OCI-M2 (cell line): Measurements from ENCODE around the gene GRAMD2A.

Source experiments
- DNase-seq: peaks from one replicate; lab custom pipeline; 2025; ENCODE audit not compliant: unreplicated experiment; lab: John Stamatoyannopoulos, UW

The GRAMD2A gene

DNA sequence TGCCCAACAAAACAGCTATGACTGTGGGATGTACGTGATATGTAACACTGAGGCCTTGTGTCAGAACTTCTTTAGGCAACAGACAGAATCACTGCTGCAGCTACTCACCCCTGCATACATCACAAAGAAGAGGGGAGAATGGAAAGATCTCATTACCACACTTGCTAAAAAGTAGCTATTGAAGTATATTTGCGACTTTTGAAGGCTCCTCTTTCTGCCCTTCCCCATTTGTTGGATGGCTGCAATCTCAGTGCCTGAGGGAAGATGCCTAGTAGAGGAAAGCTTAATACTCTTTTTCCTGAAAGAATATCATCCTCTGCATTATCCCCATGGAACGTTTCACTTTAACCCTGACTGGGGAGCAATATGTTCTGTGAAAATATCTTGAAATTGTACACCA is 57.5 kb downstream of the GRAMD2A start:
- DNase-seq = no peak

DNA sequence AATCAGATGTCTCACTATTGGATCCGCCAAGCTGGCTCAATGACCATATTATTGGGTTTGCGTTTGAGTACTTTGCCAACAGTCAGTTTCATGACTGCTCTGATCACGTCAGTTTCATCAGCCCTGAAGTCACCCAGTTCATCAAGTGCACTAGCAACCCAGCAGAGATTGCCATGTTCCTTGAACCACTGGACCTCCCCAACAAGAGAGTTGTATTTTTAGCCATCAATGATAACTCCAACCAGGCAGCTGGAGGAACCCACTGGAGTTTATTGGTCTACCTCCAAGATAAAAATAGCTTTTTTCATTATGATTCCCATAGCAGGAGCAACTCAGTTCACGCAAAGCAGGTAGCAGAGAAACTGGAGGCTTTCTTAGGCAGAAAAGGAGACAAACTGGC is 57.9 kb downstream of the GRAMD2A start:
- no peak for DNase-seq

DNA sequence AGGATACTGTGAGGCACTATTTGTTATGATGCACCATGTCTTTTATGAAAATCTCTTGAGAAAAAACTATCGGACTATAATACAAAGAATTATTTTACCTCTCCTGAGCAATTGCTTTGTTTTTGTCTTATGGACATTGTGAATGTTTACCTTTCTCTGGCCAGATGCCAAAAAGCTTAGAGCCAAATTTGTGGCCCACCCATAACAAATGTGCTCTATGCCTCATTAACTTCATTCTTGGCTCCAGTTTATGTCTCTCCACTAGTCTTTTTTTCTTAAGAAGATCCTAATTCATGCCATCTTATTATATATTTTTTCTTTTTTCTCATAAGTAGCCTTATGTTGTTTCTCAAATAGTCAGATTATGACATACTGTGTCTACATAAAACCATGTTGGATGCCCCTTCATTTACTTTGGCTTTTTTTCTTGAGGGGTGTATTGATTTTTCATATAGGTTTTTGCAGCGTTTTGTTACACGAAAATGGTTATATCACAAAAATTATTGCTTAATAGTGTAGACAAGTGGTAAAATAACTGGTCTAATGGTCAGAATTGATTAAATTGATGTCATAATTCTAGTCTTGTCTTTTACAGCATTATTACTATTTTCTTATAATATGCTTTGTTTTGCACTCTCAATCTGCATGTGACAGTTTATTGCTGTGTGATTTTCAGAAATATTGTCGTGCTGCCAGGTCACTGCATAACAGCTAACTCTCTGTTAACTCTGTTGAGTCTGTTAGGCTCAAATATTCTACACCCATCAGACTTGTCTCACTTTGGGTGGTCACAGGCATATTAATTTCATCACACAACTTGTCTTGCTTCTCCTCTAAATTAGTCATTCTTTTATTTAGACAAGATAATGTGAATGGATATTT is 61.2 kb downstream of the GRAMD2A start:
- DNase-seq = no peak

GRCh38 chr15:72135719-72136118 is 61.9 kb downstream of the GRAMD2A start:
- no peak for DNase-seq

GRCh38 chr15:72133211-72133610 is 64.4 kb downstream of the GRAMD2A start:
- no peak for DNase-seq

GRCh38 chr15:72131922-72132321 is 65.7 kb downstream of the GRAMD2A start:
- no peak for DNase-seq

DNA sequence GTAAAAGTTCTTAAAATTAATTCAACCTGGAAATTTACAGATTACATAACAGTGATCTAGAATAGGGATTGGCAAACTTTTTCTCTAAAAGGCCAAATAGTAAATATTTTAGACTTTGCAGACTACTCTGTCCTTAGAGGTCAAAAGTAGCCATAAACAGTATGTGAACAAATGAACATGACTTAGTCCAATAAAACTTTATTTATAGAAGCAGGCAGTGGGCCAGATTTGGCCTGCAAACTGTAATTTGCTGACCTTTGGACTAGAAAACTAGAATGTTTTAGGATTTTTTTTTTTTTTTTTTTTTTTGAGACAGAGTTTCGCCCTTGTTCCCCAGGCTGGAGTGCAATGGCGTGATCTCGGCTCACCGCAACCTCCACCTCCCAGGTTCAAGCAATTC is 67.3 kb downstream of the GRAMD2A start:
- no peak for DNase-seq

DNA sequence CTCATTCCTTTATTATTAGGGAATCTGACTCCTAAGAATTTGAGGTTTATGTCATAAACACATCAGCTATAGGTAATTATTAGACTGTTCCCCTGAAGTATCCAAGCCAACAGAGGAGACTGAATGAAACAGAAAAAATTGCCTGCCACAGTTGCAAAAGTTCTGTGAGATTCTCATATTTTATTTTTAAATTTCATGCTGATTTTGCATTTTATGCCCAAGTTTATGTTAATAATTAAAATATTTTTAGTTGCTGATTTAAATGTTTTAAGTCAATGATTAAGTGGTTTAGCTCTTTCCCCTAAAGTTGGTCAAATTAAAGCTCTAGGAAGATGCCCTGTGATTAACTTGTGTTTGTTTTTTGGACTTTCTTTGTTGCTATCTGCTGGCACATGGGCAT is 69.2 kb downstream of the GRAMD2A start:
- no peak for DNase-seq

GRCh38 chr15:72127724-72128322 is 69.8 kb downstream of the GRAMD2A start:
- DNase-seq = no peak

GRCh38 chr15:72124218-72124617 is 73.4 kb downstream of the GRAMD2A start:
- DNase-seq = no peak

DNA sequence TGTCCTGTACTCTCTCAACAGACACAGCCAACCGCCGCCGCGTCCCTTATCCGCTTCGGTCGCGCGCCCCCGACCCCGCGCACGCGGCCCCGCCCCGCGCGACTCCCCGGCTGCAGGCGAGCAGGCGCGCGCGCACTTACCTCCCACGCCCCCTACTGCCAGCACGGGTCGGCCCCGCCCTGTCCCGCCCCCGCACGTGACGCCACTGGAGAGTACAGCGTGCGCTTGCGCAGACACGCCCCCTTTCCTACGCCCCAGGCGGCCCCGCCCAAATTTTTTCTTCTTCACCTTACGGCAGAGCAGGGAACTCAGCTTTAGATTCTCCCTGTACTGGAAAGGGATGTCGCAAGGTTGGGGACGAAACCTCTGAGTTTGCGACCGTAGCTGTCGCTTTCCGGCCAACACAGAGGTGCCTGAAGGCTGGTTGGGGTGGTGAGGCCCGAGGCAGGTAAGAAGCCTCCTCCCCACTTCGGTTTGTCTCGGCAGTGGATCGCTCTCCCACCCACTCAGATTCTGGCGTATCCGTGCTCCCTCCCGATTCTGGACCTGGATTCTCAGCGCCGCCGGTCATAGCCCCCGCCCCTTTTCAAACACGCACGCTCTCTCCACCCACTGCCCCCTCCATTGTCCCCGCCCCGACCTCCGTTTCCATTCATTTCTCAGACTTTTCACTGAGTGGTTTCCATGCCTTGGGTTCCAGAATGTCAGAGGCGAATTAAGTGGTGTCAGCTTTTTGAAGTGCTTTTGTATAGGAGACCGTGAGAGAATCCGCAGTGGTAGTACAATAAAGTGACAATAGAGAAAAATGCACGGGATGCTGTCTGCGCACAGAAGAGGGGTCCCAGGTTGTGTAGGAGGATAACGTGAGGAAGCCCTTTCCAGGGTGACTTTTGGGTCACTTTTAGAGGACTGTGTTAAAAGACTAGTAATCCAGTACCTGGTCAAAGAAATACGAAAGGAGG is 79.3 kb downstream of the GRAMD2A start, which contains the start of the genes MYO9A and SENP8:
Gene MYO9A, minus strand, starts transcription at position 134 of the 962 bp plus-strand sequence. CDS start 71,587 bp downstream, outside the sequence.
Gene SENP8, plus strand, starts transcription at position 387 of the 962 bp plus-strand sequence. CDS start 21,221 bp downstream, outside the sequence.
- DNase-seq = peak; percentile 75

GRCh38 chr15:72117486-72118016 is 80.0 kb downstream of the GRAMD2A start:
- no peak for DNase-seq

- no peak for DNase-seq
These were observed 80.7 kb downstream of the GRAMD2A start for GRCh38 chr15:72116731-72117485.

GRCh38 chr15:72113347-72114031 is 84.1 kb downstream of the GRAMD2A start:
- no peak for DNase-seq

DNA sequence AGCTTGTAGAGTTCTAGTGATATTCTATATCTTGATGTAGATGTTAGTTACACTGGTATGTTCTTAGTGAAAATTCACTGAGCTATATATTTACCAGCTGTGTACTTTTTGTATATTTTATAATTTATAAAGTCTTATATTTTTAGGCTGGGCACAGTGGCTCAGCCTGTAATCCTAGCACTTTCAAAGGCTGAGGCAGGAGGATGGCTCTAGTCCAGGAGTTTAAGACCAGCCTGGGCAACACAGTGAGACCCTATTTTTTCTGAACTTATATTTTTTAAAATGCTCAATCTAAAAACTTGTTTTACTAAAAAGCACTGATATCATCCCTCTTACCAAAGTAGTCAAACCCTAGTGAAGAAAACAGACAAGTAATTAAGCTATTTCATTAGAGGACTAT is 84.8 kb downstream of the GRAMD2A start:
- no peak for DNase-seq

GRCh38 chr15:72112116-72112515 is 85.5 kb downstream of the GRAMD2A start:
- no peak for DNase-seq

DNA sequence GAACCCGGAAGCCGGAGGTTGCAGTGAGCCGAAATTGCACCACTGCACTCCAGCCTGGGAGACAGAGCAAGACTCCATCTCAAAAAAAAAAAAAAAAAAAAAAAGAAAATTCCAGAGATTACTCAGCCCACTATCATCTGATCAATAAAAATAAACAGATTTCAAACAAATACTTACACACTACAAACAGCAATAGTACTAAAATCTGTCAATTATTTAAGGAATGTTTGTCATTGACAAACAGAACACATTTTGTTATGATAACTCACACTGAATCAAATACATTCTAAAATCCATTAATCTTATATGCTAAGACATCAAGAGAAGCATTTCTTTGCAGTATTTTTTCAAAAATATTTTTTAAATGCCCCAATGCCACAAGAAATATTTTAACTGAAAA is 87.2 kb downstream of the GRAMD2A start:
- DNase-seq = no peak
